Peyer's patch (tissue), 4 donors: ENCODE data around the gene CDCA3.
"Not testable (repeated sequence)": the region's sequence is repeated elsewhere in the genome, so short reads cannot be mapped to it uniquely, and the experiment has no call there.

ENCODE experiments used
- POLR2A ChIP-seq, 2 donors: fragments of 450-650 bp; IDR thresholded peaks; one replicate each; pipeline ENCODE4 v1.5.1; 2017; ENCODE audit warnings: antibody characterized with exemption in 2 of 2, mild to moderate bottlenecking in 2 of 2, moderate library complexity in 2 of 2
- TF ChIP-seq, protein P1 (sequence below), 6 experiments: fragments of 450-650 bp in 4 of 6; fragments of 200-600 bp in 2 of 6; sonication (generic) in 1 of 6; IDR thresholded peaks; one replicate each; pipeline ENCODE4 v1.5.1; 2017 to 2019; ENCODE audit warnings: antibody characterized with exemption in 6 of 6, mild to moderate bottlenecking in 3 of 6, moderate library complexity in 1 of 6

DNA sequence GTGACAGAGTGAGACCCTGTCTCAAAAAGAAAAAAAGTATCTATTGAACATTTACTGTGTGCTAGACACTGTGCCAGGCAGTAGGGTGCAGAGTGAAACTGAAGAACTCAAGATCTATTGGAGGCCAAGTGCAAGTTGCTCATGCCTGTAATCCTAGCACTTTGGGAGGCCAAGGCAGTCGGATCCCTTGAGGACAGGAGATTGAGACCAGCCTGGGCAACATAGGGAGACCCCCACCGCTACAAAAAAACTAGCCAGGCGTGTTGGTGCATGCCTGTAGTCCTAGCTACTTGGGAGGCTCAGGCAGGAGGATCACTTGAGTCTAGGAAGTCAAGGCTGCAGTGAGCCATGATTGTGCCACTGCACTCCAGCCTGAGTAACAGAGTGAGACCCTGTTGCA, 41.6 kb upstream of the CDCA3 start:
- TF ChIP-seq, protein P1, sequence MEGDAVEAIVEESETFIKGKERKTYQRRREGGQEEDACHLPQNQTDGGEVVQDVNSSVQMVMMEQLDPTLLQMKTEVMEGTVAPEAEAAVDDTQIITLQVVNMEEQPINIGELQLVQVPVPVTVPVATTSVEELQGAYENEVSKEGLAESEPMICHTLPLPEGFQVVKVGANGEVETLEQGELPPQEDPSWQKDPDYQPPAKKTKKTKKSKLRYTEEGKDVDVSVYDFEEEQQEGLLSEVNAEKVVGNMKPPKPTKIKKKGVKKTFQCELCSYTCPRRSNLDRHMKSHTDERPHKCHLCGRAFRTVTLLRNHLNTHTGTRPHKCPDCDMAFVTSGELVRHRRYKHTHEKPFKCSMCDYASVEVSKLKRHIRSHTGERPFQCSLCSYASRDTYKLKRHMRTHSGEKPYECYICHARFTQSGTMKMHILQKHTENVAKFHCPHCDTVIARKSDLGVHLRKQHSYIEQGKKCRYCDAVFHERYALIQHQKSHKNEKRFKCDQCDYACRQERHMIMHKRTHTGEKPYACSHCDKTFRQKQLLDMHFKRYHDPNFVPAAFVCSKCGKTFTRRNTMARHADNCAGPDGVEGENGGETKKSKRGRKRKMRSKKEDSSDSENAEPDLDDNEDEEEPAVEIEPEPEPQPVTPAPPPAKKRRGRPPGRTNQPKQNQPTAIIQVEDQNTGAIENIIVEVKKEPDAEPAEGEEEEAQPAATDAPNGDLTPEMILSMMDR (IDR thresholded peaks at IDR 0.05): not testable (repeated sequence)
- not testable (repeated sequence) for TF ChIP-seq POLR2A (IDR thresholded peaks at IDR 0.05)
